GM18870 (cell line): Measurements from ENCODE around the gene KRT84.

Experiments
- ATAC-seq: cut with Tn5 transposase; IDR thresholded peaks from one replicate; pipeline ENCODE4 v1.9.1; 2021; ENCODE audit warnings: moderate library complexity; ENCODE audit not compliant: unreplicated experiment

The KRT84 gene, protein sequence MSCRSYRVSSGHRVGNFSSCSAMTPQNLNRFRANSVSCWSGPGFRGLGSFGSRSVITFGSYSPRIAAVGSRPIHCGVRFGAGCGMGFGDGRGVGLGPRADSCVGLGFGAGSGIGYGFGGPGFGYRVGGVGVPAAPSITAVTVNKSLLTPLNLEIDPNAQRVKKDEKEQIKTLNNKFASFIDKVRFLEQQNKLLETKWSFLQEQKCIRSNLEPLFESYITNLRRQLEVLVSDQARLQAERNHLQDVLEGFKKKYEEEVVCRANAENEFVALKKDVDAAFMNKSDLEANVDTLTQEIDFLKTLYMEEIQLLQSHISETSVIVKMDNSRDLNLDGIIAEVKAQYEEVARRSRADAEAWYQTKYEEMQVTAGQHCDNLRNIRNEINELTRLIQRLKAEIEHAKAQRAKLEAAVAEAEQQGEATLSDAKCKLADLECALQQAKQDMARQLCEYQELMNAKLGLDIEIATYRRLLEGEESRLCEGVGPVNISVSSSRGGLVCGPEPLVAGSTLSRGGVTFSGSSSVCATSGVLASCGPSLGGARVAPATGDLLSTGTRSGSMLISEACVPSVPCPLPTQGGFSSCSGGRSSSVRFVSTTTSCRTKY

DNA sequence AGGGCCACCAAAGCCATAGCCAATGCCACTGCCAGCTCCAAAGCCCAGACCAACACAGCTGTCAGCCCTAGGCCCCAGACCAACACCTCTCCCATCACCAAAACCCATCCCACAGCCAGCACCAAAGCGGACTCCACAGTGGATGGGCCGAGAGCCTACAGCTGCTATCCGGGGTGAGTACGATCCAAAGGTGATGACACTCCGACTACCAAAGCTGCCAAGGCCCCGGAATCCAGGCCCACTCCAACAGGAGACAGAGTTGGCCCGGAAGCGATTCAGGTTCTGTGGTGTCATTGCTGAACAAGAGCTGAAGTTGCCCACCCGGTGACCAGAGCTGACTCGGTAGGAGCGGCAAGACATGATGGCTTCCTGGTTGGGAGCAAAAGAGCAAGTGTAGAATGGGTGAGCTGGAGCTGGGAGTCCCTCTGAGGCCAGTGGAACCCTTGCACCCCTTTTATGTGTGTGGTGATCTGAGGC lies at the start of gene KRT84:
Gene KRT84 (minus strand): TSS at position 427 of the 477 bp plus-strand sequence. CDS start 67 bp downstream, at position 360.
- no peak for ATAC-seq

DNA sequence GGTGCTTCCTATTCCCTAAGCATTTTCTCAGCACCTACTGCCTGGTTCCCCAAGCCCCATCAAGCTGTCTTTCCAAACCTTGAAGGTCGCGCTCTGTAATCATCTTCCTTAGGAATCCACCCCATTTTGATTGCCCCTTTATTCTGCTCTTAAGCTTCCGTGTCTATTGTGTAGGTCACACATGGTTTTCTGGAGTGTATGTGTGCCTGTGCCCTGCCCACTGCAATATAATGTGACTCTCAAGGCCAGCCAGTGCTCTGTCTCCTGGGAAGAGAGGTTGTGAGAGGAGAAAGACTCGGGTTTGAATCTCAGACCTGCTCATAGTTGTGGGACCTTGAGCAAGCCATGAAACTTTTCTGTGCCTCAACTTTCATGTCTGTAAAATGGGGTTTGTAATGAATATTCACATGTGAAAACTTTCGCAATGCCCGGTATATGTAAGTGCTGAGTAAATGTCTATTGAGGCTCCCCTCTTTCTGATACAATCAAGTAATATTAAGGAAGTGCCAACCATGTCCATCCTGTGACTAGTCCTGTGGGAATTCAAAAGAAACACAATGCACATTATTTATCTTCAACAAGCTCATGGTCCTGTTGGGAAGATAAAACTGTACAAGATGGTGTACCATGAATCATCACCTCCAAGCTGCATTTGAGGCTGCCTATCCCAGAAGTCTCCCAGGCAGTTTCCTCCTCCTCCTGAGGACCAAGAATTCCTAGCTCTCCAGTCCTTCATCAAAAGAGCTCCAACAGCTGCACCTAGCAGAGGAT lies 49.5 kb upstream of the KRT84 start:
- no peak for ATAC-seq

DNA sequence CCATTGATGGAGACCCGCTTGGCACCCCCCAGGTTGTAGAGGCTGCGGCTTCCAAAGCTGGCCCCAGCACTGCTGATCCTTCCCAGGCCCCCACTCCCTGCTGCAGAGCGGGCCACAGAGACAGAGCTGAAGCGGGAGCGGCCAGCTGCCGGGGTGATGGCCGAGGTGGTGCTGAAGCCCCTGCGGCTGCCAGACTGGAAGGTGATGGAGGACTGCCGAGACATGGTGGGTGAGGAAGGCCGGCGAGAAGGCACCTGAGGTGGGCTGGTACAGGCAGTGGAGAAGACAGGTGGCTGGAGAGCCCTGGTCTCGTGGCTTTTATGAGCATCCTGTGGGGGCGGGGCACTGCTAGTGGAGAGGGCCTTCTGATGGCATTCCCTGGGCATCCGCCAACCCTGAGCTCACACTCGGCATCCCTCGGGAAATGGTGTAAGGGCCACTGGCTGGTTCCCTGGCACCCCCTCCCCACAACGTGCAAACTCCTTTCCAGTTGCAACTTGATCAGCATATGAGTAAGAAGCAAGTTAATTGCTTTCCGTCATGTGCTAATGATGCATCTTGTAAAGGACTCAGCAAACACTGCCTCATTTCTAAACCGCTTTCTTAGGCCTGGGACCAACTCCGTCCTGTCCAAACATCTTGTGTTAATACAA lies 48.8 kb upstream of the KRT84 start, which contains the start of gene KRT75:
Gene KRT75 (minus strand): TSS at position 291 of the 653 bp plus-strand sequence. CDS start 67 bp downstream, at position 224.
- no peak for ATAC-seq

DNA sequence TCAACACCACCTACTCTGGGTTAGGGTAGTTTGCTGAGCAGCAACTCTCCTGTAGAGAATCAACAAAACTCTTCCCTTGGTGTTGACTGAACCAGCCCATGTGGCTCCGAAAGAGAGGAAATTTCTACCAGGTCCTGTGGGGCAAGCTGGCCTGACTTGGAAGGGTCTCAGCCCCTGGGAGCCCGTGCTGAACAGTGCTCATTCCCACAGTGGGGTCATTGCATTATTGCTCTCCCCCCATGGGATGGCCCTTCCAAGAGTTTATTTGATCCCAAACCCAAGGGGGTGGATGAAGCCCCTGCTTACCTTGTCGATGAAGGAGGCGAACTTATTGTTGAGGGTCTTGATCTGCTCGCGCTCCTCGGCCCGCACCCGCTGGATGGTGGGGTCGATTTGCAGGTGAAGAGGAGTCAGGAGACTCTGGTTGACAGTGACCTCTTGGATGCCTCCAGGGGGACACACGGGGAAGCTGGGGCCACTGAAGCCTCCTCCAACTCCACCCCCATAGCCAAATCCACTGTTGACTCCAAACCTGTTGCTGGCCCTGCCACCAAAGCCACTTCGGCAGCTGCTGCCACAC lies 48.1 kb upstream of the KRT84 start:
- no peak for ATAC-seq

DNA sequence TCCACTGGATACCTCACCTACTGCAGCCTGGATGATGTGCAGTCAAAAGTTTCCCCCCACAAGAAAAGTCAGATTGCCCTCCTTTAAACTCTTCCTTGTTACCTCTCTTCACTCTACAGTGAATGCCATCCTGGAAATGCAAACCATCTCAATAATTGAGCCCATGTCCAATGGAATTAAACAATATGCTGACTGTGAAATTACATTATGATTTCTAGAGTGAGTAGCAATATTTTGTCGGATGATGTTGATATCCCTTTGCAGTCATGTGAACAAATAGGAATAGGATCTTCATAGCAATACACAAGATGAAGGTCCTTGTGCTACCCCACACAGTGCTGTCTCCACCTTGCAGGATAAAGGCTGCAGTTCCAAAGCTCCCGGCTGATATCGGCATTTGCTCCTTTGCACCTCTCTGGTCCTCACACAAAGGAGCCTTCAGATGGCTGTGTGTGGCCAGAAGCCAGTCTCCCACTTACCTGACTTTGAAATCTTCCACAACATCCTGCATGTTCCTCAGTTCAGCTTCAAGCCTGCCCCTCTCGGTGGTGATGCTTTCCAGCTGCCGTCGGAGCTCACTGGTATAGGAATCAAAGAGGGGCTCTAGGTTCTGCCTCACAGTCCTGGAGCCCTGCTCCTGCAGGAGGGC lies 47.2 kb upstream of the KRT84 start:
- ATAC-seq = no peak

DNA sequence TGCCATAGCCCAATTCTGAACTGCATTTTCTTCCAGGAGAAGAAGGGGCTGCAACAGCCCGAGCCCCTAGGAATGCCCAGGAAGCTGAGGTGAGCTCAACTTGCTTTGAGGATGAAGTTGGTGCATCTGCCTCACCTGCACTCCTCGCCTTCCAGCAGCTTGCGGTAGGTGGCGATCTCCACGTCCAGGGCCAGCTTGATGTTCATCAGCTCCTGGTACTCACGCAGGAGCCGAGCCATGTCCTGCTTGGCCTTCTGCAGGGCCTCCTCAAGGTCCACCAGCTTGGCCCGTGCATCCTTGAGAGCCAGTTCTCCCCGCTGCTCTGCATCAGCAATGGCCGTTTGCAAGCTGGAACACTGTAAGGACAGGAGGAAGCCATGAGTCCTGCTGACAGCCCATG lies 42.7 kb upstream of the KRT84 start:
- no peak for ATAC-seq

DNA sequence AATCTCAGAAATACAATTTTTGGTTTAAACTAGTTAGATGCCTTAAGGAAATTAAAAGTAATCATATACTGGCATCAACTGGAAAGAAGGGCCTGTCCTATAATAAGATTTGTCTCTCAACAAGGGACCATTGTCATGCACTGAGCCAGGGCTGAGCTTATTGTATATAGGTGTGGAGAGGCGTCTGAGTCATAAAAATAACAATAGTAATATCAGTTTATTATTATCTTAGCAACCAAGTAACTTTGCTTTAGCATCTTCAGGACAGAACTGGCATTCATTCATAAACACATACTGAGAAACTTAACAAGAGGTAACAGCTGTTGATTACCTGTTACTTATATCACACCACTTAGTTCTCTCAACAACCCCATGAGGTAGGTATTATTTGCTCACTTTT lies 41.6 kb upstream of the KRT84 start:
- no peak for ATAC-seq

DNA sequence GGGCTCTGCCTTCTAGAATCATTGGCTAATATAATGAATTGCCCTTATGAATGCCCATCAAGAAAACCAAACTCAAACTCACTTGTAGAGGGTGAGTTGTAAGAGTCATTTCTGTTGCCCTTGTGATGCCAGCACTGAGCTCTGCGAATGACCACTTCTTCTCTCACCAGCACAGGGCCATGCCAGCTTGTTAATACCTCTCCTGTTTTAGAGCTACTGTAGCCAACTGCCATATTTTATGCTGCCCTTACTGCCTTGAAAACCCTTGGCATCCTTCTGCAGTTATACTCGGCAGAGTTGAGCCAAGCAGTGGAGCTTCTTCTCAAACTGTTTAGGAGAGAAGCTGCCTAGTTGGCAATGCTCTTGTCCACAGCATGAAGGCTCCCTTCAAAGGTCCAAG lies 40.6 kb upstream of the KRT84 start:
- no peak for ATAC-seq

DNA sequence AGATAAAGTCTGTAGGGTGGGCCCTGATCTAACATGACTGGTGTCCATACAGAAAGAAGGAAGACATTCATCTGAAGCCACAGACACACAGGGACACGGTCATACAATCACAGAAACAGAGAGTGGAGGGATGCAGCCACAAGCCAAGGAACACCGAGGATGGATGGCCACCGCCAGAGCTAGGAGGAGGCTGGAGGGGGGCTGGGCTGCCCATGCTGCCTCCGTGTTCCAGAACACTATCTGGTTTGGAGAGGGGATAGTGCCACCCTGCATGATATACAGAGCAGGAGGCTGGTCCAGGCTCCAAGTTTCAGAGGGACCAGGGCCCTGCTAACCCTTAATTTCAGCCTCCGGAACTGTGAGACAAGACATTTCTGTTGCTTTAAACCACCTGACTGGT lies 40.0 kb upstream of the KRT84 start:
- ATAC-seq = no peak

DNA sequence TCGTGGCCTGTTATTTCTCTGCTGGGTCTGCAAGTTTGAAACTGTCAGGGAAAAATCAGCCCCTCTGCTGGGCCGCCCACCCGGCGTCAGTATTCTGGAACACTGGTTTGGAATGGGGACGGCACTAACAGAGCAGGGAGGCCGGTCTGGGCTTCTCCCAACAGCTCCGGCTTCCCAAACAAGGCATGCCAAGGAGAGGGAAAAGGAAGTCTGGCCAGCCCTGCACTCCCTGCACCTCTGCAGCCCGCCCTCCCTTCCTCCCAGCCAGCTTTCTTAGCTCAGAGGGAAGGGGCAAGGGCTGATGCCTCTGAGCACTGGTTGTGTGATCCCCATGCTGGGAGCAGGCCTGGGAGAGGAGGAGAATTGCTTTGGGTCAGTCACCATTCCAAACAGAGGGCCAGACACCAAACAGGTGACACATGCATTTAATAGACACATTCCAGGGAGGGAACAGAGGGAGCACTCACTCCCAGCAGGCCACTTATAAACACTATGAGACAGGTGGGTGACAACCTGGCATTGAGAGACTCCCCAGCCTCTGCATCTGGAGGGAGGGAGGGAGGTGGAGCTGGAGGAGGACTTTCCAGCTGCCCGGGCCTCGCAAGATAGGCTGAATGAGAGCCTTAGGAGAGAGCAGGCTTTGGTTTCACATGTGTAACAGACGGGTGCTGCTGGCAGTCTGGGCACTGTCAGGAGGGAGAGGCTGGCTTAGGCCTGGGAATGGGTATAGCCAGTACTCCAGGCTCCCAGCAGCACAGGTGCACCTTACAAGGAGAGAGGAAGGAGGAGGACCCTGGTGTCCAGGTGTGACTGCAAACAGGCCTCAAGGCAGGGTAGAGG lies 38.4 kb upstream of the KRT84 start:
- ATAC-seq = no peak

DNA sequence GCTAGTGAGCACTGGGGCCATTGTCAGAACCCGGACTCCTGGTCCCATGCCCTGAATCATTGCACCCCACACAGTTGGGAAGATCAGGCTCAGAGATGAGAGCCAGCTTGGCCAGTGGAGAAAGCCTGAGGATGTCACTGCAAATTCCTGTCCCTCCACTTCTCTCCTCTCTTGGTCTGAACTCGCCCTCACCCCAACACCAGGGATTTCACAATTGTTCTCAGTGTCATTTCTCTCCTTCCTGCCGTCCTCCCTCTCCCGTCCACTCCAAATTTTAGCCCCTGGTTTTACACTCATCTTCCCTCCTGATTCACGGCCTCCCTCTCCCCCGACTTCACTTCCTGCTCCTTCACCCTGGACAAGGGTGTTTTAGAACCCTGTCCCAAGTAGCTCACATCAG lies 37.6 kb upstream of the KRT84 start:
- no peak for ATAC-seq

DNA sequence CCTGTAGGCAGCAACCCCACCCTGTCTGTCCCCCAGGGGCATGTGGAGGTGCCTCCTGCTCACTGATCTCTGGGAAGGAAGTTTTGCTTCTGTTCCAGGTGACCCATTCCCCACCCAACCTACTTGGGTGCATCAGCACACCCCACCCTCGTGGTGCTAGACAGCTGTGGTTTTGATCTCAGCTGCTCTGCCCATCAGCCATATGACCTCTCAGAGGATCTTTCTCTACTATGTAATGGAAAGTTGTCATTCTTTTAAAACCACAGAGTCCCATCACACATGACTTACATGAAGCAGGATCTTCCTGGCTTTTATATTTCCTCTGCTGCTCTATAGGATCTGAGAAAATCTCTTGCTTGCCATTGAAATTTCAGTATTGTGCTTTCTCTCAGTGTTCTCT lies 34.2 kb upstream of the KRT84 start:
- no peak for ATAC-seq

DNA sequence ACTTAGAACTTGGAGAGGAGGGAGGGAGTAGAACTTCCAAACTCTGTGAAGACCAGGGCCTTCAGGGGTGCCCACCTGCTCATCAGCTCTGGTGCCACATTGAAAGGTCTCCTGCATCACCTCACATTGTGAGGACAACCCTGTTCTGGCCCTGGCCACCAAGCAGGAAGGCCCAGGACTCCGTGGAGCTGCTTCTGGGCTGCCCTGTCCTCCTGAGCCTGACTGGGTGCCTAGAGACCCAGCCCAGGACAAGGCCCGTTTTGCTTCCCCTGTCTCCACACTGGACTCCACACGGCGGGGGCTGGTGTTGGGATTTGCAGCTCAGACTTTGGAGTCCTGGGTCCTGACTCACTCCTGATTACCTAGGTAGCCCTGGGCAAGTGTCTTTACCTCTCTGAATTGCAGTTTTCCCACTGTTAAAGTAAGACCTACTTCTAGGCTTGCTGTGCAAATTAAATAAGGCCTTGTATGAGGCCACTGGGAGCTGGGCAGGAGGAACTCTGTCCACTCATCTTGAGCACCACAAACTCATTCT lies 33.2 kb upstream of the KRT84 start:
- ATAC-seq = no peak

DNA sequence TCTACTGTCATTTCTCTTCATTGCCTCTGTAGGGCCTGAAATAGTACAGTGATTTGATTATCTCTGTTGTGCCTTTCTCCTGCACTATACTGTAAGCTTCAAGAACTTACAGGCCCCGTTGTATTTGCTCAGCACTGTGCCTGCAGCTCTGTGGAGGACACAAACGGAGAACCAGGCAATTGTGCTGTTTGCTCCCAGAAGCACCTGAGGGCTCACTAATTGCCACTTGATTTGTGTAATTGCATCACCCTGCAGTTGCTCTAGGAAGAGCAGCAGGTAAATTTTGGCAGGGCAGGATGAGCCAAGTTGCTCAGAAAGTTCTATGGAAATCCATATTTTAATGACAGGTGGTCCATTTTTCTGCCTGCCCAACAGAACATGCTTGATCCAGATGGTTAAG lies 32.3 kb upstream of the KRT84 start:
- ATAC-seq = no peak

DNA sequence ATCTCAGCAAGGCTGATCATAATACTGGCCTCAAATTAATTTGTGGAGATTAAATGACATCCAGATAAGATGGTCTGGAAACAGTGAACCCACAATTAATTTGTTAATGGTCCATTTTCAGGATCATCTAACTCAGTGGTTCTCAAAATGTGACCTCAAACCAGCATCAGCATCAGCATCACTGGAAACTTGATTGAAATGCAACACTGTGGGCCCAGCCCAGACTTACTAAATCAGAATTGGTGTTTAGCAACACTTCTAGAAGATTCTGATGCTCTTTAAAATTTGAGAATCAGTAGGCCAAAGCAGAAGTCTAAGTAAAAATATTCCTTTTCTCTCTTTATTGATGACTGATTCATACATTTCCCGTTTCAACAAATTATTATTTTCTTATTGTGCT lies 31.3 kb upstream of the KRT84 start:
- no peak for ATAC-seq

DNA sequence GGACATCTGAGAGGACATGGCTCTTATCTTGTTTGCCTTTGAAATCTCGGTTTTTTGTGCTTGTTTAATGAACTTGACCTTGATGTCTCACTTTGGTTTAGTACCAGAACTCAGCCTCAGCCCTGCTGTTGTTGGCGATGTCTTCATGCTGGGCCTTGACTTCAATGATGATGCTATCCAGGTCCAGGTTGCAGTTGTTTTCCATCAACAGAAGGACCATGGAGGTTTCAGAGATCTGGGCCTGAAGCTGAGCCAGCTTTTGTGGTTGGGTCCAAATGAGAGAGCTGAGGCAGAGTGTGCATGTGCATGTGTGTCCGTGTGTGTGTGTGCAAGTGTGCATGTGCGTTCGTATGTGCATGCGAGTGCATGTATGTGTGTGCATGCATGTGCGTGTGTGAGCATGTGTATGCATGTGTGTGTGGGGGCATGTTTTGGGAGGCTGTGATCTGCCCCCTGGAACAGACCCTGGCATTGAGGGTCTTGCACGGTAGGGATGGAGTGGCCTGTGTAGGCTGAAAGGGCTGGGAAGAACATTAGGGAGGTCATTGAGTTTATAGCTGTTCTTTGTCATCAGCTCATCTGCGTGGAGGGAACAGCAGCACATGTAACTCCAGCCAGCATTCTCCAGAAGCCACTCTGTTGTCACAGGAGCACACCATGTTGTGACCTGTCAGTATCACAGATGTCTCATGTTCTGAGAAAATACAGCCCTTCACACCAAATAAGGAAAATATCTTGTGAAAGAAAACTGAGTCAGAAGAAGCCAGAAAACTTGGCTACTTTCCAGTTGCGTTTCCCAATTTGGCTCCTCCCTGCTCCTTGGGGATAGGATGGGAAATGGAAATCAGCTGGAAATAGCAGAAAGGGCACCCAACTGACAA lies 30.7 kb upstream of the KRT84 start:
- no peak for ATAC-seq

DNA sequence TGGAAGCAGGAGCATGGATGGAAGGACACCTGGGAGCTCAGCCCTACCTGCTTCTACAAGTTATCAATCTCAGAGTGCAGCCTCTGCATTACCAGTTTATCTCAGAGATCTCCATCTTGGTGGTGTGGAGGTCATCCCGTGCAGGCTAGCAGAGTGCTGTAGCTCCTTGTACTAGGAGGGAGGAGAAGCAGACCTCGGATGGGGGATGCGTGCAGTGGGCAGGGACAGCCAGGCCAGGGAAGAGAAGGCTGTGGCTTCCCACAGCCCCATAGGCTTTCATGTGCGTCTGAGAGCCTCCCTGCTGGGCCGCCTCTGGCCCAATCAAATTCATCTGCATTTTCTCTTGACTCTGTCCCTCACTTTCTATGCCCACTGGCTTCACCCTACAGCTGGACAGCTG lies 29.5 kb upstream of the KRT84 start:
- no peak for ATAC-seq

DNA sequence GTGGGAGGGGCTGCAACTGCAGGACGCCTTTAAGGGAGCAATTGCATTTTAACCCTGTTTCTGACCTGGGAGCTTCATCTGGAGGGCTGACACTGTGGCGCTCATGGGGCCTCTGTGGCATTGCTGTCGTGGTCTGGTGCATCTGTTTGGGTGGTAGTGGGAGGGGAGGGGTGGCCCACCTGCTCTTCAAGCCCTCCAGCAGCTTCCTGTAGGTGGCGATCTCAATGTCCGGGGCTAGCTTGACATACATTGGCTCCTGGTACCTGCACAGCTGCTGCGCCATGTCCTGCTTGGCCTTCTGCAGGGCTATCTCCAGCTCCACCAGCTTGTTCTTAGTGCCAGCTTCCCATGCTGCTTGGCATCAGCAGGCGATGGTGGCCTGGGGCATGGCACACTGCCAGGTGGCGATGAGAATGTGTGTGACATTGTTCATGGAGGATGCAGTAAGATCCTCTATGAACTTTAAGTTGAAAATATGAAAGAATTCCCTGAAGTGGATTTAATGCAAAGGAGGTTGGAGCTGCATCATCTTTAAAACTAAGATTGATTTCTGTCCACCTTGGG lies 28.4 kb upstream of the KRT84 start:
- no peak for ATAC-seq
